K562 (cell line): ENCODE measurements around the gene PCBP3. TPM values are rescaled to one million over a fixed set of nuclear protein-coding genes. Genes with fewer than 3 reads are reported as not detected.

Experiments
- ATAC-seq: fragments of 200-7000 bp; cut with Tn5 transposase; 3 replicates; pipeline ENCODE4 v1.9.1; 2020; ENCODE audit warnings: moderate library complexity
- BruUV-seq: library from RNA; stranded (reverse); fragments of 400-500 nt; replicated peaks from 2 replicates; lab custom pipeline; 2021; lab: Mats Ljungman, UMichigan
- CTCF ChIA-PET: fragments of 300-600 bp; formaldehyde crosslinking; extraction: SDS; loops from one replicate; lab custom pipeline; 2021; ENCODE audit warnings: low intra/inter-chr PET ratio; lab: Yijun Ruan, JAX
- POLR2A ChIA-PET: fragments of 300-600, 350-650 bp; sonication (Branson Sonifier 250); formaldehyde crosslinking; extraction: SDS; loops from one replicate; lab custom pipeline; 2021; ENCODE audit warnings: antibody characterized with exemption, inconsistent platforms; lab: Yijun Ruan, JAX
- DNase-seq, 4 experiments: peaks; one replicate each; pipeline versions ENCODE4 v3.0.0 to v3.0.0-alpha.2; 2011 to 2018; ENCODE audit warnings: low spot score in 3 of 4, mixed read lengths in 3 of 4; ENCODE audit errors: extremely low read depth in 1 of 4
- FAIRE-seq: peaks from 2 replicates; lab custom pipeline; 2011; peaks lifted over from hg19 to GRCh38; lab: Jason Lieb, UNC
- H2AFZ ChIP-seq: 2 replicates; pipeline ENCODE4 v1.6.0; 2011; ENCODE audit warnings: low read depth, low read length, control low read depth, inconsistent platforms
- H3K27ac ChIP-seq: fragments of 200-600 bp; 3 replicates; pipeline ENCODE4 v1.8.0; 2011; ENCODE audit warnings: low read depth, mild to moderate bottlenecking, control low read depth, inconsistent platforms, low read length, moderate library complexity, mixed read lengths; ENCODE audit errors: extremely low read depth
- H3K27me3 ChIP-seq, 2 experiments: fragments of 300-600 bp in 1 of 2; 2 replicates in 1 of 2; 3 replicates in 1 of 2; pipeline versions ENCODE4 v1.6.0 to v1.8.0; 2011; ENCODE audit warnings: inconsistent platforms in 2 of 2, low read length in 2 of 2, mild to moderate bottlenecking in 1 of 2, mixed read lengths in 1 of 2, moderate library complexity in 1 of 2; ENCODE audit not compliant: control insufficient read depth in 2 of 2, insufficient read depth in 2 of 2
- H3K36me3 ChIP-seq: fragments of 300-600 bp; 3 replicates; pipeline ENCODE4 v1.8.0; 2011; ENCODE audit warnings: mild to moderate bottlenecking, low read length, inconsistent platforms; ENCODE audit not compliant: control insufficient read depth, insufficient read depth
- H3K4me1 ChIP-seq, 2 experiments: fragments of 200-600 bp in 1 of 2; replicated peaks in 1 of 2; 2 replicates in 1 of 2; 3 replicates in 1 of 2; pipeline versions ENCODE4 v1.5.1 to v1.8.0; 2011; ENCODE audit warnings: inconsistent platforms in 2 of 2, low read length in 2 of 2, mild to moderate bottlenecking in 1 of 2, mixed read lengths in 1 of 2, moderate library complexity in 1 of 2; ENCODE audit not compliant: control insufficient read depth in 2 of 2, insufficient read depth in 2 of 2
- H3K4me2 ChIP-seq: 2 replicates; pipeline ENCODE4 v1.6.1; 2011; ENCODE audit warnings: low read length, control low read depth, inconsistent platforms, mixed read lengths; ENCODE audit not compliant: insufficient read depth
- H3K4me3 ChIP-seq: fragments of 200-600 bp; sonication (generic), shearing (Covaris generic); 2 replicates; pipeline ENCODE4 v1.5.1; 2016; ENCODE audit warnings: control low read depth, inconsistent platforms
- H3K79me2 ChIP-seq: fragments of 200-600 bp; 3 replicates; pipeline ENCODE4 v1.8.0; 2011; ENCODE audit warnings: low read length, inconsistent platforms; ENCODE audit not compliant: control insufficient read depth, insufficient read depth
- H3K9ac ChIP-seq, 2 experiments: 2 replicates each; pipeline versions ENCODE4 v1.6.0 to v1.6.1; 2011; ENCODE audit warnings: low read depth in 2 of 2, low read length in 2 of 2, control low read depth in 1 of 2, inconsistent platforms in 1 of 2, mild to moderate bottlenecking in 1 of 2, mixed read lengths in 1 of 2; ENCODE audit not compliant: insufficient read depth in 1 of 2
- H3K9me1 ChIP-seq: one replicate; pipeline ENCODE4 v1.6.0; 2011; ENCODE audit warnings: inconsistent platforms, mild to moderate bottlenecking, low read length, moderate library complexity; ENCODE audit not compliant: control insufficient read depth, insufficient read depth
- H3K9me3 ChIP-seq: replicated peaks from 2 replicates; pipeline ENCODE4 v1.5.1; 2011; ENCODE audit warnings: low read depth, low read length, inconsistent platforms; ENCODE audit not compliant: control insufficient read depth, insufficient read depth
- H4K20me1 ChIP-seq: replicated peaks from 2 replicates; pipeline ENCODE4 v1.6.1; 2011; ENCODE audit warnings: low read length, inconsistent platforms, mixed read lengths; ENCODE audit not compliant: control insufficient read depth, insufficient read depth
- ATF4 ChIP-seq: fragments of 450-650 bp; formaldehyde crosslinking; IDR thresholded peaks from 2 replicates; pipeline ENCODE4 v1.4.0; 2022; ENCODE audit warnings: mild to moderate bottlenecking, moderate library complexity
- ERF ChIP-seq: fragments of 450-650 bp; formaldehyde crosslinking; IDR thresholded peaks from 2 replicates; pipeline ENCODE4 v1.4.0; 2020; ENCODE audit warnings: mild to moderate bottlenecking, mixed read lengths
- FOXA3 ChIP-seq, 2 experiments: fragments of 450-650 bp in 1 of 2; sonication (generic) in 1 of 2; formaldehyde crosslinking; IDR thresholded peaks in 1 of 2; conservative IDR thresholded peaks in 1 of 2; 2 replicates each; pipeline versions ENCODE4 v1.4.0 to v1.8.0; 2020 to 2022; ENCODE audit warnings: mild to moderate bottlenecking in 2 of 2, missing genetic modification reagents in 1 of 2
- MTA2 ChIP-seq: fragments of 450-650 bp; IDR thresholded peaks from 2 replicates; pipeline ENCODE4 v1.6.1; 2016; ENCODE audit warnings: low read depth
- POU5F1 ChIP-seq: fragments of 150-350 bp; IDR thresholded peaks from 2 replicates; pipeline ENCODE4 v1.6.1; 2014; ENCODE audit warnings: borderline replicate concordance, low read length, low read depth, mild to moderate bottlenecking; ENCODE audit not compliant: partially characterized antibody
- RBBP5 ChIP-seq: fragments of 200-600 bp; sonication (generic); IDR thresholded peaks from 2 replicates; pipeline ENCODE4 v1.6.1; 2012; ENCODE audit warnings: borderline replicate concordance, mild to moderate bottlenecking, low read length, control low read depth, inconsistent platforms; ENCODE audit not compliant: insufficient read depth, poor library complexity, severe bottlenecking
- SRSF3 ChIP-seq: fragments of 200-400 bp; formaldehyde crosslinking; IDR thresholded peaks from 2 replicates; pipeline ENCODE4 v1.6.1; 2016; ENCODE audit warnings: mild to moderate bottlenecking, low read length, moderate library complexity; ENCODE audit not compliant: insufficient read depth
- USF2 ChIP-seq: sonication (generic); formaldehyde crosslinking; IDR thresholded peaks from 2 replicates; pipeline ENCODE4 v1.5.0; 2020; ENCODE audit warnings: missing genetic modification reagents
- ZC3H4 ChIP-seq: sonication (generic); formaldehyde crosslinking; IDR thresholded peaks from 2 replicates; pipeline ENCODE4 v1.9.0; 2021; ENCODE audit warnings: missing genetic modification reagents, borderline replicate concordance
- ZNF445 ChIP-seq: fragments of 250-450 bp; sonication (Bioruptor Pico); IDR thresholded peaks from 2 replicates; pipeline ENCODE4 v1.4.0; 2020; ENCODE audit warnings: low read depth, mild to moderate bottlenecking, moderate library complexity
- ZNF592 ChIP-seq: fragments of 450-650 bp; IDR thresholded peaks from 2 replicates; pipeline ENCODE4 v1.6.1; 2017; ENCODE audit warnings: antibody characterized with exemption, mild to moderate bottlenecking
- ZNF830 ChIP-seq: fragments of 250-450 bp; sonication (Bioruptor Pico); IDR thresholded peaks from 2 replicates; pipeline ENCODE4 v1.5.0; 2021; ENCODE audit warnings: mild to moderate bottlenecking
- WGBS: fragments of 100-300 bp; shearing (Covaris generic); methylation state at CpG from one replicate; pipeline ENCODE4 v1.1.6; 2016; ENCODE audit warnings: low coverage, mixed read lengths; ENCODE audit not compliant: insufficient coverage; ENCODE audit errors: missing lambda C conversion rate; 5-methylcytosine and 5-hydroxymethylcytosine counted together
- in situ Hi-C: fragments of 300-500 bp; cut with MboI; formaldehyde crosslinking; loops from 4 replicates; pipeline ENCODE4 v1.15.0; 2018; ENCODE audit warnings: inconsistent platforms, mixed read lengths
- intact Hi-C: fragments of 100-400 bp; cut with micrococcal nuclease; formaldehyde crosslinking; loops from 2 replicates; pipeline ENCODE4 v1.14.2; 2022
- polyA plus RNA-seq, 8 experiments: library from polyadenylated mRNA; depleted of rRNA in 4 of 8; stranded (reverse) in 5 of 8; unstranded in 3 of 8; fragments of >200 nt; fragmentation: Nextera tagmentation in 2 of 8; fragmentation: Illumina TruSeq in 1 of 8; extraction: Ambion mirVana in 2 of 8; extraction: Trizol in 1 of 8; gene quantifications; 2 replicates each; pipeline versions ENCODE4 v1.2.1 to v1.2.3, GENCODE V29; 2011 to 2014; ENCODE audit warnings: inconsistent platforms in 1 of 8, missing spikeins in 1 of 8
- total RNA-seq, 7 experiments: library from RNA; depleted of rRNA in 6 of 7; stranded (reverse); fragments of >200 nt in 6 of 7; fragmentation: Illumina TruSeq in 2 of 7; extraction: Trizol in 2 of 7; gene quantifications; 2 replicates each; pipeline versions ENCODE4 v1.2.1 to v1.2.3, GENCODE V29; 2011 to 2021; ENCODE audit warnings: low replicate concordance in 1 of 7

The PCBP3 gene
- total and polyA plus RNA-seq, 9 of the 15 experiments (the other 6 are each of a cell fraction or from before 2014, with no cell fraction given) = 0.18 TPM; not detected in 8

GRCh38 chr21:45922648-45923047 is 279.1 kb downstream of the PCBP3 start:
- peaks cover 2% of the 10 kb centered on the region; the same call in 1 of the 2 replicates for H3K9me3 ChIP-seq
- no peak overlapping the region for H2AFZ ChIP-seq
- H3K9ac ChIP-seq = no peak overlapping the region
- DNase-seq (no peak), ATAC-seq (no peak), FAIRE-seq (no peak)
- no peaks in the 10 kb centered on the region for H3K79me2 ChIP-seq
- no TSS peak for BruUV-seq
- CTCF ChIA-PET = no interaction called here
- intact Hi-C loops (no loop called here), in situ Hi-C loops (no loop called here)
- WGBS = 6% methylated on average over 12 of the region's 12 CpGs
- peaks cover 0 to 1% of the 10 kb centered on the region in 2 experiments; a peak in 1 of 5 replicates for H3K4me1 ChIP-seq
- H3K27ac ChIP-seq = no peak overlapping the region
- H3K4me2 ChIP-seq = no peak overlapping the region
- H3K9me1 ChIP-seq = no peaks in the 10 kb centered on the region
- no peaks in the 10 kb centered on the region for H3K36me3 ChIP-seq
- H3K4me3 ChIP-seq = no peak overlapping the region
- peaks cover 13 to 38% of the 10 kb centered on the region in 2 experiments; a peak in 3 of 5 replicates for H3K27me3 ChIP-seq
- POLR2A ChIA-PET = no interaction called here
- H4K20me1 ChIP-seq = no peaks in the 10 kb centered on the region
- no peak for TF ChIP-seq RBBP5
- TF ChIP-seq ATF4 (CRISPR knock-in tag) = no peak
- TF ChIP-seq USF2 (CRISPR knock-in tag) = no peak
- TF ChIP-seq ZNF830 (CRISPR knock-in tag) = no peak
- TF ChIP-seq SRSF3 = no peak
- TF ChIP-seq POU5F1 = no peak
- TF ChIP-seq FOXA3 (CRISPR knock-in tag; conservative IDR thresholded peaks at IDR 0.05 in 1 of 2, IDR thresholded peaks at IDR 0.05 in 1 of 2) = no peak
- no peak for TF ChIP-seq MTA2
- no peak for TF ChIP-seq ZC3H4 (CRISPR knock-in tag)
- TF ChIP-seq ERF (CRISPR knock-in tag) = no peak
- no peak for TF ChIP-seq ZNF592
- no peak for TF ChIP-seq ZNF445 (CRISPR knock-in tag)
